Spinal cord (tissue), 10 donors: Measurements from ENCODE around the gene ABT1. TPM values are rescaled to one million over a fixed set of nuclear protein-coding genes. Genes with fewer than 3 reads are reported as not detected.

Experiments
- DNase-seq, 6 donors: peaks; one replicate each; pipeline versions ENCODE4 v3.0.0 to v3.0.0-alpha.2; 2013 to 2015; ENCODE audit warnings: low spot score in 6 of 6, low read depth in 4 of 6
- H3K27ac ChIP-seq: one replicate; pipeline ENCODE4 v1.5.1; 2013; ENCODE audit warnings: low read depth, low read length, control low read depth
- H3K27me3 ChIP-seq: one replicate; pipeline ENCODE4 v1.6.1; 2013; ENCODE audit warnings: low read length; ENCODE audit not compliant: control insufficient read depth, insufficient read depth
- H3K36me3 ChIP-seq: one replicate; pipeline ENCODE4 v1.6.1; 2013; ENCODE audit warnings: low read length; ENCODE audit not compliant: control insufficient read depth, insufficient read depth
- H3K4me1 ChIP-seq: one replicate; pipeline ENCODE4 v1.6.1; 2013; ENCODE audit warnings: low read length; ENCODE audit not compliant: control insufficient read depth, insufficient read depth
- H3K4me3 ChIP-seq: one replicate; pipeline ENCODE4 v1.5.1; 2013; ENCODE audit warnings: low read depth, low read length, control low read depth
- H3K9me3 ChIP-seq: one replicate; pipeline ENCODE4 v1.6.1; 2013; ENCODE audit warnings: low read length; ENCODE audit not compliant: control insufficient read depth, insufficient read depth
- WGBS: methylation state at CpG from one replicate; pipeline ENCODE4 v1.1.5; 2013; ENCODE audit warnings: missing lambda C conversion rate; ENCODE audit not compliant: insufficient coverage; 5-methylcytosine and 5-hydroxymethylcytosine counted together
- polyA plus RNA-seq, 2 donors: library from polyadenylated mRNA; unstranded; fragments of 120-200 nt; gene quantifications; one replicate each; pipeline ENCODE4 v1.2.1, GENCODE V29; 2013; ENCODE audit not compliant: insufficient read length in 2 of 2
- total RNA-seq, 2 donors: library from RNA; depleted of rRNA in 1 of 2; stranded (reverse); fragments of 120-200 nt in 1 of 2; fragments of >200 nt in 1 of 2; gene quantifications; one replicate each; pipeline versions ENCODE4 v1.2.3 to v1.2.4, GENCODE V29; 2013 to 2014
- donor health status: healthy.

ABT1 gene
- total and polyA plus RNA-seq, 4 donors = 8.7 to 11.2 (median 10.8) TPM

- H3K4me3 ChIP-seq = peak overlapping the region; percentile 48
- peak in 2 of 6 donors; percentile 11 to 20 for DNase-seq
- WGBS = 1% methylated on average over 55 of the region's 68 CpGs
- no peaks in the 10 kb centered on the region for H3K9me3 ChIP-seq
- H3K27ac ChIP-seq = no peak overlapping the region
- peaks cover 14% of the 10 kb centered on the region for H3K4me1 ChIP-seq
- no peaks in the 10 kb centered on the region for H3K36me3 ChIP-seq
- peaks cover 42% of the 10 kb centered on the region for H3K27me3 ChIP-seq
These were observed 17.2 kb downstream of the ABT1 start for GRCh38 chr6:26613689-26614683.

GRCh38 chr6:26623339-26623859, 26.6 kb downstream of the ABT1 start:
- Histone ChIP-seq H3K9me3 (no peaks in the 10 kb centered on the region), H3K27me3 (no peaks in the 10 kb centered on the region), H3K36me3 (no peaks in the 10 kb centered on the region), H3K27ac (no peak overlapping the region), H3K4me1 (no peaks in the 10 kb centered on the region), H3K4me3 (no peak overlapping the region)
- WGBS = no CpG with 5 or more reads among the region's 1 CpG
- no peak for DNase-seq

GRCh38 chr6:26624557-26624956, 27.8 kb downstream of the ABT1 start:
- no CpG with 5 or more reads among the region's 1 CpG for WGBS
- Histone ChIP-seq H3K36me3 (no peaks in the 10 kb centered on the region), H3K4me1 (no peaks in the 10 kb centered on the region), H3K4me3 (no peak overlapping the region), H3K9me3 (no peaks in the 10 kb centered on the region), H3K27me3 (no peaks in the 10 kb centered on the region), H3K27ac (no peak overlapping the region)
- DNase-seq = no peak

GRCh38 chr6:26627843-26628242, 31.1 kb downstream of the ABT1 start:
- WGBS = 91% methylated on average over 6 of the region's 7 CpGs
- no peaks in the 10 kb centered on the region for H3K36me3 ChIP-seq
- H3K4me3 ChIP-seq = no peak overlapping the region
- H3K27ac ChIP-seq = no peak overlapping the region
- no peak for DNase-seq
- no peaks in the 10 kb centered on the region for H3K4me1 ChIP-seq
- no peaks in the 10 kb centered on the region for H3K27me3 ChIP-seq
- H3K9me3 ChIP-seq = no peaks in the 10 kb centered on the region

GRCh38 chr6:26629359-26629758, 32.6 kb downstream of the ABT1 start:
- no peaks in the 10 kb centered on the region for H3K9me3 ChIP-seq

GRCh38 chr6:26640806-26641205, 44.1 kb downstream of the ABT1 start:
- Histone ChIP-seq H3K36me3 (peaks cover 8% of the 10 kb centered on the region), H3K4me1 (no peaks in the 10 kb centered on the region)
- WGBS = no CpG with 5 or more reads among the region's 2 CpGs

More at GRCh38 chr6:26629359-26629758, 32.6 kb downstream of the ABT1 start:
- Histone ChIP-seq H3K27me3 (no peaks in the 10 kb centered on the region), H3K36me3 (no peaks in the 10 kb centered on the region), H3K27ac (no peak overlapping the region), H3K4me3 (no peak overlapping the region), H3K4me1 (no peaks in the 10 kb centered on the region)
- no peak for DNase-seq
- WGBS = no CpG with 5 or more reads among the region's 1 CpG

GRCh38 chr6:26646074-26646473, 49.3 kb downstream of the ABT1 start:
- Histone ChIP-seq H3K36me3 (peaks cover 8% of the 10 kb centered on the region), H3K27ac (no peak overlapping the region), H3K4me3 (no peak overlapping the region), H3K27me3 (no peaks in the 10 kb centered on the region), H3K4me1 (no peaks in the 10 kb centered on the region), H3K9me3 (no peaks in the 10 kb centered on the region)
- WGBS = no CpG with 5 or more reads among the region's 1 CpG
- no peak for DNase-seq

More at GRCh38 chr6:26640806-26641205, 44.1 kb downstream of the ABT1 start:
- Histone ChIP-seq H3K9me3 (peaks cover 2% of the 10 kb centered on the region), H3K27me3 (no peaks in the 10 kb centered on the region), H3K4me3 (no peak overlapping the region), H3K27ac (no peak overlapping the region)
- DNase-seq = no peak

Other genes with a start within 250 kb of the ABT1 start
- 10 to 100 TPM in 1 of 2 donors, 1 to 10 TPM in 1; 9.8 to 19.3 TPM for gene BTN3A2, start 231.8 kb upstream of the ABT1 start, total RNA-seq
- 10 to 100 TPM; 11.5 to 12.6 TPM for gene BTN3A2, start 231.8 kb upstream of the ABT1 start, polyA plus RNA-seq
- gene BTN2A2, start 213.8 kb upstream of the ABT1 start, total RNA-seq = 10 to 100 TPM in 1 of 2 donors, 1 to 10 TPM in 1; 8.1 to 16.1 TPM
- gene BTN2A2, start 213.8 kb upstream of the ABT1 start, polyA plus RNA-seq = 10 to 100 TPM in 1 of 2 donors, 1 to 10 TPM in 1; 8.9 to 10.2 TPM
- gene BTN3A1, start 194.7 kb upstream of the ABT1 start, total RNA-seq = 10 to 100 TPM; 27.2 to 29.0 TPM
- gene BTN3A1, start 194.7 kb upstream of the ABT1 start, polyA plus RNA-seq = 10 to 100 TPM; 22.6 to 24.1 TPM
- 10 to 100 TPM; 17.1 to 19.2 TPM for gene BTN3A3, start 156.4 kb upstream of the ABT1 start, total RNA-seq
- gene BTN3A3, start 156.4 kb upstream of the ABT1 start, polyA plus RNA-seq = 10 to 100 TPM in 1 of 2 donors, 1 to 10 TPM in 1; 7.2 to 10.4 TPM
- gene BTN2A1, start 139.0 kb upstream of the ABT1 start, total RNA-seq = 10 to 100 TPM; 12.3 to 15.5 TPM
- 10 to 100 TPM; 28.3 to 31.4 TPM for gene BTN2A1, start 139.0 kb upstream of the ABT1 start, polyA plus RNA-seq
- under 1 TPM in 1 of 2 donors, not detected in 1; 0.11 TPM for gene BTN1A1, start 96.7 kb upstream of the ABT1 start, total RNA-seq
- gene BTN1A1, start 96.7 kb upstream of the ABT1 start, polyA plus RNA-seq = under 1 TPM; 0.08 to 0.11 TPM
- gene HMGN4, start 58.6 kb upstream of the ABT1 start, total RNA-seq = 10 to 100 TPM; 56.7 to 81.1 TPM
- 10 to 100 TPM; 46.5 to 60.5 TPM for gene HMGN4, start 58.6 kb upstream of the ABT1 start, polyA plus RNA-seq
- gene ZNF322, start 62.8 kb downstream of the ABT1 start, total RNA-seq = 10 to 100 TPM; 34.4 to 41.7 TPM
- 10 to 100 TPM; 18.1 to 24.4 TPM for gene ZNF322, start 62.8 kb downstream of the ABT1 start, polyA plus RNA-seq